ENCODE results near the gene IRAK1BP1. TPM values are rescaled to one million over a fixed set of nuclear protein-coding genes. Genes with fewer than 3 reads are reported as not detected.
A peak's percentile ranks its signal among the peaks of the same experiment; 100 is the strongest.

The IRAK1BP1 gene
- total RNA-seq, 4 donors from 2014 or later: 1.6 to 3.7 (median 2.9) TPM; not detected in 1

DNA sequence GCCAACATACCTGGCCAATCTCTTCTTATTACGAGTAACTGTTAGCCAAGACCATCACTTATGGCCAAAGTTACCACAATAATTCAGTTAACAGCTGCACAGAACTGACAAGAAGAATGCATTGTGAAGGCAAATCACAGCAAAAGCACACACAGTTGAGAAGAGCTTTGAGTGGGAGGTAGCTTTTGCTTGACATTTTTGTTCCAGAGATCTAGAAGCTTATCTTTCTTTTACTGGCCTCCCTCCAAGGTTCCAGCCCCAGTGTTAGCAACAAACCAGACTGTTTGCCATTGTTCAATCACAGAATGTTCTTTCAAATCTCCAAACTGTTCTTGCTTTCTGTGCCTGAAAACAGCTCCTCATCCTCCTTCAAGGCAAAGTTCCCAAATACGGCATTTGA, 35.9 kb upstream of the IRAK1BP1 start:
- DNase-seq: no peak
- WGBS, 2 donors (ENCODE audit: low coverage in 1 of 2): 52 to 59% methylated on average over 2 of the region's 2 CpGs
- intact Hi-C loops (cut with DNase I; ENCODE audit: low total_unique reads) (no loop called here), in situ Hi-C loops (cut with MboI; ENCODE audit: low pct_ligation_motif_present in 1 of 4, low pct_unique_long_range_greater_than_20kb in 1 of 4, low sequenced_read_pairs in 3 of 4) (no loop called here)
- H3K27ac ChIP-seq: peak overlapping the region; percentile 2 to 52 (median 48)
- peaks cover 0 to 22% (median 9%) of the 10 kb centered on the region in 4 donors for H3K4me1 ChIP-seq
- no peak for TF ChIP-seq EP300 (IDR thresholded peaks at IDR 0.05; ENCODE audit: low read depth)
- no peak for TF ChIP-seq POLR2AphosphoS5 (IDR thresholded peaks at IDR 0.05)
- no peak overlapping the region for H3K4me3 ChIP-seq
- H3K36me3 ChIP-seq: no peaks in the 10 kb centered on the region
- H3K9me3 ChIP-seq: no peaks in the 10 kb centered on the region
- no peaks in the 10 kb centered on the region for H3K27me3 ChIP-seq

- in situ Hi-C loops (cut with MboI; ENCODE audit: low pct_ligation_motif_present in 1 of 4, low pct_unique_long_range_greater_than_20kb in 1 of 4, low sequenced_read_pairs in 3 of 4): no loop called here
- no peaks in the 10 kb centered on the region for H3K9me3 ChIP-seq
- H3K4me3 ChIP-seq: no peak overlapping the region
- no peaks in the 10 kb centered on the region for H3K36me3 ChIP-seq
- no peak for DNase-seq
- peaks cover 0 to 26% (median 9%) of the 10 kb centered on the region in 4 donors for H3K4me1 ChIP-seq
- TF ChIP-seq POLR2A (IDR thresholded peaks at IDR 0.05): no peak
- TF ChIP-seq EP300 (IDR thresholded peaks at IDR 0.05; ENCODE audit: low read depth): no peak
- no peak for TF ChIP-seq CTCF (IDR thresholded peaks at IDR 0.05)
- TF ChIP-seq POLR2AphosphoS5 (IDR thresholded peaks at IDR 0.05): no peak
- intact Hi-C loops (cut with DNase I; ENCODE audit: low total_unique reads): no loop called here
- H3K27ac ChIP-seq: peak overlapping the region; percentile 2 to 52 (median 48)
- no peaks in the 10 kb centered on the region for H3K27me3 ChIP-seq
Measured at GRCh38 chr6:78832091-78832808, 35.1 kb upstream of the IRAK1BP1 start.

DNA sequence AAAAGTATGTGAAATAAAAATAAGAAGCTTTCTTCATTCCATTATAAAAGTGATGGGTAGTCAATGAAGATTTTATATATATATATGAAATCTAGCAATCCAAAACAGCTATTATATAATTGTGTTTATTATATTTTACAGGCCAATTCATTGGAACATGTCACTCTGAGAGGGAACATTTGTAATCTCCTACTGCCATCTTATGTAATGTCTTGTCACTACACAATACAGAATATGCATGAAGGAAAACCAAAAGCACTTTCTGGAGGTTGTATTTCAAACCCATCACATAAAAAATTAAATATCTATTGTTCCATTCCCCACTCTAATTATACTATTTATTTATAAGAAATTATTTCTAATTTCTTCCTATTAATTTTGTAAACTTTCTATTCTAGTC, 31.5 kb upstream of the IRAK1BP1 start:
- H3K4me1 ChIP-seq: peaks cover 0 to 19% (median 5%) of the 10 kb centered on the region in 4 donors
- TF ChIP-seq POLR2AphosphoS5 (IDR thresholded peaks at IDR 0.05): no peak
- TF ChIP-seq EP300 (IDR thresholded peaks at IDR 0.05; ENCODE audit: low read depth): no peak
- peak in 3 of 5 experiments; percentile 26 to 38 (median 28) for TF ChIP-seq CTCF (IDR thresholded peaks at IDR 0.05)
- H3K27ac ChIP-seq: no peak overlapping the region
- no peak for DNase-seq
- H3K27me3 ChIP-seq: no peaks in the 10 kb centered on the region
- no peaks in the 10 kb centered on the region for H3K36me3 ChIP-seq
- intact Hi-C loops (cut with DNase I; ENCODE audit: low total_unique reads) (no loop called here), in situ Hi-C loops (cut with MboI; ENCODE audit: low pct_ligation_motif_present in 1 of 4, low pct_unique_long_range_greater_than_20kb in 1 of 4, low sequenced_read_pairs in 3 of 4) (no loop called here)
- no peaks in the 10 kb centered on the region for H3K9me3 ChIP-seq
- H3K4me3 ChIP-seq: no peak overlapping the region

DNA sequence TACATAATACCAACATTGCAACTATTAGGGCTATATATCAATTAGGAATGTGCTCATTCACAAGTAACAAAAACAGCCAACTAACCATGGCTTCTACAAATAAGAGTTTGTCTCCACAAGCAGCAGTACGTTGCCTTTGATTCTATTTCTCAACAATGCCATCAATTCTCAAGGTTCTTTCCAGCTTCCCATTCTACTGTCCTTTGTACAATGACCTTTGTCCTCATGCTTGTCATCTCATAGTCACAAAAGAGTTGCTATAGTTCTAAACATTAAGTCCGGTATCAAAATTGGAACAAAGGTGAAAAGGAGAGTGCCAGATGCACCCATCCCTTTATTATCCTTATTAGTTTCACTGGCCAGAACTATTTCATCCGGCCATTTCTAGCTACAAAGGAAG, 30.8 kb upstream of the IRAK1BP1 start:
- intact Hi-C loops (cut with DNase I; ENCODE audit: low total_unique reads): no loop called here
- Histone ChIP-seq H3K4me1 (peaks cover 0 to 13% (median 5%) of the 10 kb centered on the region in 4 donors), H3K27ac (no peak overlapping the region), H3K36me3 (no peaks in the 10 kb centered on the region), H3K4me3 (no peak overlapping the region), H3K9me3 (no peaks in the 10 kb centered on the region), H3K27me3 (no peaks in the 10 kb centered on the region)
- TF ChIP-seq EP300 (IDR thresholded peaks at IDR 0.05; ENCODE audit: low read depth) (no peak), CTCF (IDR thresholded peaks at IDR 0.05) (no peak), POLR2A (IDR thresholded peaks at IDR 0.05) (no peak), POLR2AphosphoS5 (IDR thresholded peaks at IDR 0.05) (no peak)
- DNase-seq: no peak
- in situ Hi-C loops (cut with MboI; ENCODE audit: low pct_ligation_motif_present in 1 of 4, low pct_unique_long_range_greater_than_20kb in 1 of 4, low sequenced_read_pairs in 3 of 4): no loop called here
- 34 to 52% methylated on average over 3 of the region's 3 CpGs for WGBS, 2 donors (ENCODE audit: low coverage in 1 of 2)

DNA sequence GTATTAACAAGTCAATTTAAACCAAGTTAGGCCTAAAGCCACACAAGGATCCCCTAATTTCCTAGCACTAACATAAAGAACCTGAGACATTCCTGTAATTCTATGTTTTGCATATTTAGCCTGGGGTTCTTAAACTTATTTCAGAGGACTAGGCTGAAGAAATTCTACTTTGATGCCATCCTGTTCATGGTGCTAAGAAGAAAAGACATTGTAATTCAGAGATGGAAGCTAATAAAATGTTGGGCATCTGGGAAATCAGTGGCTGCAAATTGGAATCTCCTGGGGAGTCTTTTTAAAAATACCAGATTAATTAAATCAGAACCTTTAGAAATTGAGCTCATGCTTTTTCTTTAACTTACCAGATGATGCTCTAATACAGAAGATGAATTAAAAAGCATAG, 26.2 kb upstream of the IRAK1BP1 start:
- H3K36me3 ChIP-seq: no peaks in the 10 kb centered on the region
- no peak for DNase-seq
- H3K9me3 ChIP-seq: no peaks in the 10 kb centered on the region
- no peaks in the 10 kb centered on the region for H3K27me3 ChIP-seq
- no peak overlapping the region for H3K27ac ChIP-seq
- in situ Hi-C loops (cut with MboI; ENCODE audit: low pct_ligation_motif_present in 1 of 4, low pct_unique_long_range_greater_than_20kb in 1 of 4, low sequenced_read_pairs in 3 of 4) (no loop called here), intact Hi-C loops (cut with DNase I; ENCODE audit: low total_unique reads) (no loop called here)
- no peak overlapping the region for H3K4me3 ChIP-seq
- peaks cover 0 to 5% (median 0%) of the 10 kb centered on the region in 4 donors for H3K4me1 ChIP-seq
- TF ChIP-seq EP300 (IDR thresholded peaks at IDR 0.05; ENCODE audit: low read depth) (no peak), POLR2AphosphoS5 (IDR thresholded peaks at IDR 0.05) (no peak), CTCF (IDR thresholded peaks at IDR 0.05) (no peak), POLR2A (IDR thresholded peaks at IDR 0.05) (no peak)

Data from transverse colon (tissue), 4 donors.